ENCODE data around the gene MAPKAP1.
A peak's percentile ranks its signal among the peaks of the same experiment; 100 is the strongest.

The MAPKAP1 gene

GRCh38 chr9:125426926-125427325 lies 280.1 kb downstream of the MAPKAP1 start:
- no peak for DNase-seq

- DNase-seq, result no peak
Observed at GRCh38 chr9:125425901-125426515, 281.0 kb downstream of the MAPKAP1 start.

GRCh38 chr9:125425170-125425897 lies 281.7 kb downstream of the MAPKAP1 start:
- DNase-seq, result no peak

- DNase-seq, result no peak
Observed at GRCh38 chr9:125423964-125424363, 283.0 kb downstream of the MAPKAP1 start.

DNA sequence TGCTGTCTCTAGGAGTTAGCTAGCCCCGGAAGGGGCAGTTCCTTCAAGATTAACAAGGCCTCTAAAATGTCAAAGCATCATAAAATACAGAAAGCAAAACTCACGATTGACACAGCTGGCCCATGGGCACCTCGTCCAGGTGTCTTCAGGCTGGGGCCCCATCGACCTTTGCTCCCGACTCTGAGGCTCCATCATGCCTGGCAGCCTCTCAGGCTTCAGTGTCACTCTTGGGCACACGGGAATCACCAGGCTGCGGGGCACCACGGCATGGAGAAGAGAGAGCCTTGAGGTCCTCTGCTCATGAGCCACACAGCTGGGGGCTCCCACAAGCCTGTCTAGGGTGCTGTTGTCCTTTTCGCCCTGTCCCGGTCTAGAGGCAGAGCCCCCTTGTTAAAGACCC lies 284.2 kb downstream of the MAPKAP1 start:
- DNase-seq, result no peak

- DNase-seq, result no peak
Observed at GRCh38 chr9:125421591-125422181, 285.3 kb downstream of the MAPKAP1 start.

DNA sequence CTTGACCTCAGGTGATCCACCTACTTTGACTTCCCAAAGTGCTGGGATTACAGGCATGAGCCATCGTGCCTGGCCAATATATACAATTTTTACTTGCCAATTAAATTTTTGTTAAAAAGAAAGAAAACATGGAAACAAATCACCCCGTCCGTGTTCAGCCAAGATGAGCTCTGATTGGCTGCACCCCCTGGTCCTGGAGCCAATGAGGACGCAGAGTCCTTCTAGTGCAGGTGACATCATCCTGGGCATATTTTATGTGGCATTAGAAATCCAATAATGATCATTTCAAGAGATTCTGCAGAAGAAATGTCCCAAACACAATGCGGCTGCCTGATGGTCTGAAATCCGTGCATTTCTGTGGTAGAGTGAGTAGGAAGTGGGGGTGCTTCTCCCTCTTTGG lies 285.8 kb downstream of the MAPKAP1 start:
- DNase-seq, result no peak

GRCh38 chr9:125418404-125418803 lies 288.6 kb downstream of the MAPKAP1 start:
- DNase-seq, result no peak

- DNase-seq, result no peak
Observed at GRCh38 chr9:125416517-125416916, 290.5 kb downstream of the MAPKAP1 start.

DNA sequence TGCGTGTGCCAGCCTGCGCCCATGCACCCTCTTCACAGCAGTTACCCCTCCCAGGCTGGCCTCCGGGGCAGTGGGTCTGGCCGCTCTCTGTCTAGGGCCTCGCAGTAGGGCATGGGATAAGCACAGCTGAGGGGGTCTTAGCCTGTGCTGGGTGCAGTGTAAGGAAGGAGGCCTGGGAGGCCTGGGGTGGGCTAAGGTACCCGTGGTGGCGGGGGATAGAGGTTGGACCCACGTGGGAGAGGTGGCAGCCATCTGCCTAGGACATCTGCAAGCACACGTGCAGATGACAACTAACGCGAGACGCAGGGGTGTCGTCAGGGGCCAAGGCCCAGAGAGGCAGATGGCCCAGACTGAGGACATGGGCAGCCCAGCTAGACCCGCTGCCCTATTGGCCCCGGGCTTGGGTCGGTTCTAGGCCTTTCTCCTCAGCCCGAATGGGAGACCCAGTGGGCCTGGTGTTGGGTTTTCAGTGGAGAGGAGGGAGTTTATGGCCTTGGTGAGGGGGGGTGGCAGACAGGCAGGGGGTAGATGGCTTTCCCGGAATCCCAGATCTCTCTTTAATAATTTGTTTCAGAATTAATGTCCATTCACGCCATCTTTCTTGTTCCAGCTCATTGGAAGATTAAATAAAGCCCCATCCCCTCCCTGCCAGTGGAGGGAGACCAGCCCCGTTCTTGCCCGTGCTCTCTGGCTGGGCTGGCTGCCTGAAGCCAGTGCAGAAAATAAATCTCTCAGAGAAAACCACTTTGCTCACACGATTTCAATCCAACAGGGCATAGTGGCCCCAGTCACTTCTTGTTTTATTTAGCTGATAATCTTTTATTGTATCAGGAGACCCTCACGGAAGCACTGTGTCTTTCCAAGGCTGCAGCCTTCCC lies 291.2 kb downstream of the MAPKAP1 start:
- DNase-seq, result no peak

DNA sequence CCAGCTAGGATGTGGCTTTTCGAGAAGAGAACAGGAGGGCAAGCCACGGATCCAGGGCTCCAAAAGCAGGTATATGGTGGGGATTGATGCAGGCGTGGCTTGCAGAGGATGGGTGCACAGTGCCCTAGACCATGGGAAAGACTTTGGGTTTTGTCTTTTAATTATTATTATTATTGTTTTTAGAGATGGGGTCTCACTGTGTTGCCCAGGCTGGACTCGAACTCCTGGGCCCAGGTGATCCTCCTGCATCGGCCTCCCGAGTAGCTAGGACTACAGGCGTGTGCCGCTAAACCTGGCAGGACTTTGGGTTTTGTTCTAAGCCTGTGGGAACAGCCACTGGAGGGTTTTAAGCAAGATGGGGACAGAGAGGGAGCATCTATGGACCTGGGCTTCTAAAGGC lies 293.4 kb downstream of the MAPKAP1 start:
- no peak for DNase-seq

DNA sequence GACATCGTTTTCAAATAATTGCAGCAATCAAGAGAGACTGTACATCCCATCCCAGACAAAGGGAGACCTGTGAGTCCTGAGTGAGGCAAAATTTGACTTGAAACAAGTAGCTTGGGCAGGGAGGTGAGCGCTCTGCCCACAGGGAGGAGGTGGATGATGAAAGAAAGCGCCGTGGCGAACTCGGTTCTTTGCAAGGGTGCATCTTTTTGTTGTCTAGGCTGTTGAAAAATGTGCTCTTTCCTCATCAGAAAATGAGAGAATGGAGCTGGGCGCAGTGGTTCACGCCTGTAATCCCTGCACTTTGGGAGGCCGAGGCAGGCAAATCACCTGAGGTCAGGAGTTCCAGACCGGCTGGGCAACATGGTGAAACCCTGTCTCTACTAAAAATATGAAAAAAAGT lies 294.8 kb downstream of the MAPKAP1 start:
- no peak for DNase-seq

DNA sequence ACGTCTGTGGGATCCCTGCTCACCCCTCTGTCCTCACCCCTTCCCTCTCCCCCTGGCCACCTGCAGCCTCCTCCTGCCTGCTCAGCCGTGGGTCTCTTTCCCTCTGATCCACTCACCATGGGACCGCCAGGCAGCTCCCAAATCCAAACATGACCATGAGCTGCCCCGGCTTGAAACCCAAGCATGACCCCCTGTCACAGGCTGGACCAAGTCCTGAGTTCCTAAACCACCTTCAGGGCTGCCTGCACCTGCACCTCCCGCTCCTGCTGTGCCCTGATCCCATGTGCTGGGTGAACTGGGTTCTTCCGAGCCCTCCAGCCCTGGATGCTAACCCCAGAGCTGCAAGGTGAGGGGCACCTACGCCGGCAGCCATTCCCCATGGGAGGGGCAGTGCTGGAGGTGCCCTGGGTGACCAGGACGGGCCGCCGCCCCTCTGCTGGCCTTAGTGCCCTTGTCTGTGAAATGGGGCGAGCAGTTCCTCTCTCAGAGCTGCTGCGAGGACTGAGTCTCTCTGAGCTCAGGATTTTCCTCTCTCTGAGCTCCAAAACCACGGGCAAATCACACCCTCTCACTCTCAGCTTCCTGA lies 295.7 kb downstream of the MAPKAP1 start:
- DNase-seq, result no peak

- no peak for DNase-seq
Observed at GRCh38 chr9:125410522-125410894, 296.5 kb downstream of the MAPKAP1 start.

GRCh38 chr9:125409637-125410521 lies 297.1 kb downstream of the MAPKAP1 start:
- DNase-seq, result no peak

DNA sequence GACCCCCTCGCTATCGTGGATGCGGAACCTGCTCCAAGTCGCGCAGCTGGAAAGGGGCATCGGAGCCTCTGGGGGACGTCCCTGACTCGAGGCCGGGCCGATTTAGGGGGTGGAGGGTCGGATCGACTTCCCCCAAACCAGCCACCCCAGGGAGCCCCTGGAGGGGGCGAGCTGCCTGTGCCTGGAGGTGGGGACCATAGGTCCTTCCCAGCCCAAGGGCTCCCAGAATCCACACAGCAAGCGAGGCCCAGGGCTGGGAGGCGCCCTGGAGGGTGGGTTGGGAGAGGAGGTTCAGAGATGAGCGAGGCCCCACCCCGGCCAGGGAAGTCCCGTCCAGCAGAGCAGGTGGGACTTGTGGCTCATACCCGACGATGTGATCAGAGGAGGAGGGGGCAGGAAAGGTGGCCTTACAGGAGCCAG lies 297.8 kb downstream of the MAPKAP1 start:
- DNase-seq, result no peak

- peak; percentile 62 for DNase-seq
Observed at GRCh38 chr9:125407974-125408900, 298.8 kb downstream of the MAPKAP1 start.

- DNase-seq, result no peak
Observed at GRCh38 chr9:125407432-125407973, 299.5 kb downstream of the MAPKAP1 start.

- no peak for DNase-seq
Observed at GRCh38 chr9:125406810-125407087, 300.3 kb downstream of the MAPKAP1 start.

DNA sequence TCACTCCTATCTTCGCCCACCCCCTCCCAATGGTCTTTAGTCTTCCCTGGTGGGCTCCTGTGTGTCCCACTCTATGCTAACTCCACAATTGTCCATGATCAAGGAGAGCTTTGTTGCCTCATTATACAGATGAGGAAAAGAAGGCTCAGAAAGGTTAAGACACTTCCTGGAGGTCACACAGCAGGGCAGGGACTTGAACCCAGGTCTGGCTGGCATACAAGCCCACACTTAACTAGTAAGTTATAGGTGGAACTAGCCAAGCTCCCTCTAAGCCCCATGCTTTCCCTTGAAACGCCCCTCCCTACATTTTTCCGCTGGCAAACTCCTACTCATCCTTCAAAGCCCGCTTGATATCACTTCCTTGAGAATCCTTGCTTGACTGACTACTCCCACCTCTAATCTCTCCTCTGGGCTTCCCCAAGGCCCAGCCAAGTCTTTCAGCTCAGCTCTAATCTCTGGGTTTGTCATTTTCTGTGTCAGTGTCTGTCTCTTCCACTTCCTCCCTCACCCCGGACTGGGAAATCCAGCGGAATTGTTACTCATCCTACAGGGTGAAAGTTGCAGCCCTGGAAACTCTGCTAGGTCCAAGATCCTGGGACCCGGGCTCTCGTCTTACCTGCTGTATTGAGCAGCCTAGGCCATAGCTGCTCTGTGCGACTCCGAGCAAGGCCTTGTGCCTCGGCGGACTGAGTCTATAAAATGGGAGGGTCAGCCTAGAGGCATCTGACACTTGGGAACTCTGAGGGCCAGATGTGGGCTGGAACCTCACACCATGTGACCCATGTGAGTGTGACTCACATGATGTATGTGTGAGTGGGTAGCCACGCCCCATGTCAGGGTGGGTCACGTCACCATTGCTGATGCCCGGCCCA lies 300.8 kb downstream of the MAPKAP1 start:
- DNase-seq, result no peak
